GM10248 (cell line): ENCODE measurements around the gene SYN1.
A peak's percentile ranks its signal among the peaks of the same experiment; 100 is the strongest.

Experiments
- CTCF ChIA-PET: fragments of 300-600 bp; sonication (Branson Sonifier 250); formaldehyde crosslinking; extraction: SDS; loops from one replicate; lab custom pipeline; 2021; ENCODE audit warnings: antibody characterized with exemption; lab: Yijun Ruan, JAX
- POLR2A ChIA-PET: fragments of 350-650 bp; sonication (Branson Sonifier 250); formaldehyde crosslinking; extraction: SDS; loops from one replicate; lab custom pipeline; 2020; ENCODE audit warnings: antibody characterized with exemption; lab: Yijun Ruan, JAX
- DNase-seq: peaks from one replicate; pipeline ENCODE4 v3.0.0; 2012; ENCODE audit errors: extremely low spot score
- CTCF ChIP-seq: IDR thresholded peaks from 2 replicates; pipeline ENCODE4 v1.5.1; 2012; ENCODE audit warnings: mild to moderate bottlenecking, low read depth; ENCODE audit errors: extremely low read depth, missing control alignments, control extremely low read depth

Gene SYN1

GRCh38 chrX:47572773-47573340 lies 46.8 kb downstream of the SYN1 start:
- peak; percentile 6 for DNase-seq
- no peak for TF ChIP-seq CTCF
- ChIA-PET CTCF (no interaction called here), POLR2A (no interaction called here)

GRCh38 chrX:47571896-47572295 lies 47.8 kb downstream of the SYN1 start:
- CTCF ChIA-PET: no interaction called here
- no peak for DNase-seq
- TF ChIP-seq CTCF: no peak
- POLR2A ChIA-PET: no interaction called here

- DNase-seq: peak; percentile 1
- ChIA-PET CTCF (interaction anchor here (1.6 kb wide), 1 partner anchor 73 kb away, joined by 3 read pairs; no protein-coding TSS in a partner anchor), POLR2A (no interaction called here)
- no peak for TF ChIP-seq CTCF
These were observed 48.4 kb downstream of the SYN1 start for GRCh38 chrX:47571215-47571614.

GRCh38 chrX:47570794-47571193 lies 48.9 kb downstream of the SYN1 start:
- TF ChIP-seq CTCF: no peak
- no peak for DNase-seq
- ChIA-PET POLR2A (no interaction called here), CTCF (interaction anchor here (1.6 kb wide), 1 partner anchor 74 kb away, joined by 3 read pairs; no protein-coding TSS in a partner anchor)

- DNase-seq: no peak
- no peak for TF ChIP-seq CTCF
- POLR2A ChIA-PET: interaction anchor here (0.6 kb wide), 1 partner anchor 732 kb away, joined by 3 read pairs; the partner anchor contains the start of gene RP2
- CTCF ChIA-PET: interaction anchor here (0.9 to 1.8 kb wide), 4 partner anchors 9 to 75 kb away, joined by 3 to 4 read pairs (median 3); no protein-coding TSS in a partner anchor
These were observed 50.9 kb downstream of the SYN1 start for GRCh38 chrX:47568656-47569295.

- DNase-seq: no peak
- CTCF ChIA-PET: no interaction called here
- POLR2A ChIA-PET: interaction anchor here (1.1 kb wide), 1 partner anchor 84 kb away, joined by 4 read pairs; the partner anchor contains the start of gene ELK1
- no peak for TF ChIP-seq CTCF
These were observed 52.8 kb downstream of the SYN1 start for GRCh38 chrX:47566841-47567240.
